Neuronal stem cell (in vitro differentiated cells): ENCODE measurements around the gene PTPRG.

Experiments used
- DNase-seq: peaks from one replicate; pipeline ENCODE4 v3.0.0-alpha.2; 2013; ENCODE audit warnings: low spot score
- H2AFZ ChIP-seq: one replicate; pipeline ENCODE4 v1.6.1; 2013; ENCODE audit warnings: mild to moderate bottlenecking, low read length, inconsistent platforms
- H2AK5ac ChIP-seq: 2 replicates; pipeline ENCODE4 v1.6.1; 2013; ENCODE audit warnings: low read depth, mild to moderate bottlenecking, inconsistent platforms, low read length, moderate library complexity, mixed read lengths
- H2BK120ac ChIP-seq: 2 replicates; pipeline ENCODE4 v1.6.1; 2013; ENCODE audit warnings: low read depth, mild to moderate bottlenecking, inconsistent platforms, low read length, moderate library complexity, mixed read lengths
- H2BK12ac ChIP-seq: one replicate; pipeline ENCODE4 v1.6.1; 2013; ENCODE audit warnings: low read length, inconsistent platforms
- H2BK15ac ChIP-seq: 2 replicates; pipeline ENCODE4 v1.6.1; 2013; ENCODE audit warnings: mild to moderate bottlenecking, low read length, inconsistent platforms, mixed read lengths
- H2BK5ac ChIP-seq: one replicate; pipeline ENCODE4 v1.6.1; 2013; ENCODE audit warnings: inconsistent platforms, mild to moderate bottlenecking, low read length, moderate library complexity
- H3K14ac ChIP-seq: one replicate; pipeline ENCODE4 v1.6.1; 2013; ENCODE audit warnings: low read length, inconsistent platforms
- H3K18ac ChIP-seq: 2 replicates; pipeline ENCODE4 v1.6.1; 2013; ENCODE audit warnings: low read length, inconsistent platforms
- H3K23ac ChIP-seq: 2 replicates; pipeline ENCODE4 v1.6.1; 2013; ENCODE audit warnings: low read depth, mild to moderate bottlenecking, mixed read lengths, low read length, inconsistent platforms; ENCODE audit not compliant: poor library complexity
- H3K27ac ChIP-seq: replicated peaks from 3 replicates; pipeline ENCODE4 v1.5.1; 2013; ENCODE audit warnings: low read length, inconsistent platforms
- H3K27me3 ChIP-seq, 3 experiments: 2 replicates each; pipeline ENCODE4 v1.6.1; 2013; ENCODE audit warnings: low read length in 3 of 3, mild to moderate bottlenecking in 2 of 3, inconsistent platforms in 1 of 3, low read depth in 1 of 3, mixed read lengths in 1 of 3, moderate library complexity in 1 of 3; ENCODE audit not compliant: control insufficient read depth in 3 of 3, insufficient read depth in 3 of 3
- H3K36me3 ChIP-seq, 2 donors: replicated peaks in 1 of 2; 2 replicates each; pipeline ENCODE4 v1.6.1; 2013; ENCODE audit warnings: low read length in 2 of 2; ENCODE audit not compliant: control insufficient read depth in 2 of 2, insufficient read depth in 2 of 2
- H3K4ac ChIP-seq: 2 replicates; pipeline ENCODE4 v1.6.1; 2013; ENCODE audit warnings: inconsistent platforms, mild to moderate bottlenecking, low read length, moderate library complexity
- H3K4me1 ChIP-seq, 2 donors: 1 replicate in 1 of 2; 2 replicates in 1 of 2; pipeline ENCODE4 v1.6.1; 2013; ENCODE audit warnings: low read length in 2 of 2, low read depth in 1 of 2; ENCODE audit not compliant: control insufficient read depth in 2 of 2, insufficient read depth in 1 of 2
- H3K4me2 ChIP-seq: one replicate; pipeline ENCODE4 v1.6.1; 2013; ENCODE audit warnings: mild to moderate bottlenecking, low read length, inconsistent platforms; ENCODE audit not compliant: insufficient read depth, poor library complexity, severe bottlenecking
- H3K4me3 ChIP-seq, 2 donors: 2 replicates each; pipeline ENCODE4 v1.5.1; 2013; ENCODE audit warnings: low read length in 2 of 2, mild to moderate bottlenecking in 2 of 2, inconsistent platforms in 1 of 2, moderate library complexity in 1 of 2
- H3K79me1 ChIP-seq: one replicate; pipeline ENCODE4 v1.6.1; 2013; ENCODE audit warnings: low read depth, mild to moderate bottlenecking, inconsistent platforms, low read length, moderate library complexity
- H3K9ac ChIP-seq: one replicate; pipeline ENCODE4 v1.6.1; 2013; ENCODE audit warnings: mild to moderate bottlenecking, low read depth, low read length, inconsistent platforms; ENCODE audit not compliant: poor library complexity
- H3K9me3 ChIP-seq, 2 donors: replicated peaks in 1 of 2; 2 replicates each; pipeline versions ENCODE3 to v1.6.1; 2013; ENCODE audit warnings: low read length in 2 of 2, mild to moderate bottlenecking in 2 of 2, inconsistent platforms in 1 of 2, low read depth in 1 of 2, mixed read lengths in 1 of 2, moderate library complexity in 1 of 2; ENCODE audit not compliant: control insufficient read depth in 2 of 2, insufficient read depth in 1 of 2
- H4K8ac ChIP-seq: one replicate; pipeline ENCODE4 v1.6.1; 2013; ENCODE audit warnings: low read depth, mild to moderate bottlenecking, inconsistent platforms, low read length, moderate library complexity
- H4K91ac ChIP-seq: one replicate; pipeline ENCODE4 v1.6.1; 2013; ENCODE audit warnings: low read length, low read depth, mild to moderate bottlenecking, inconsistent platforms; ENCODE audit not compliant: poor library complexity
- WGBS, 2 donors: extraction: QIAGEN DNeasy Blood & Tissue Kit; methylation state at CpG; one replicate each; pipeline ENCODE4 v1.1.7; 2013; ENCODE audit warnings: missing lambda C conversion rate in 2 of 2, mixed read lengths in 1 of 2; ENCODE audit not compliant: insufficient read length in 2 of 2, insufficient replicate concordance in 1 of 2; ENCODE audit errors: extremely low coverage in 2 of 2; 5-methylcytosine and 5-hydroxymethylcytosine counted together

Gene PTPRG

DNA sequence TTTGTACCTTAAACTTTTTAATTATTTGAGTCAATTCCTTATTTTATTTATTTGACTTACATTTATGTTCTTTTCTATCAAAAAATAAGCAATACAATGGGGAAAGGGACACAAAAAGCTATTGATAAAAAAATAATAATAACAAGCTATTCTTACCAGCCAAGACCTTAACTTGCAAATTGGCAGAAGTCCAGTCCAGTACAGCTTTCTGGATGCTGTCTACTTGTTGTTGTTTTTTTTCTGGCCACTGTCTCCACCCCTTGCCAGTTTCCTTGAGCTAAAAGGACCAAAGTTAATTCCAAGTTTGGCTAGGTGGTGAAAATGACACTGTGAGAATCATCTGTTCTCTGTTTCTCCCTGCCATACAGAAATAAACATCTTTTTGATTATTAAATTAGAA is 232.2 kb downstream of the PTPRG start:
- Histone ChIP-seq H3K27ac (no peak overlapping the region), H3K23ac (no peak overlapping the region), H3K4me2 (no peak overlapping the region), H2BK15ac (no peak overlapping the region), H2BK120ac (no peak overlapping the region), H2AK5ac (no peak overlapping the region), H3K4ac (no peak overlapping the region), H3K27me3 (no peaks in the 10 kb centered on the region), H3K14ac (no peak overlapping the region), H3K18ac (no peak overlapping the region), H3K4me3 (no peak overlapping the region), H4K8ac (no peak overlapping the region), H3K9me3 (no peaks in the 10 kb centered on the region), H3K36me3 (no peaks in the 10 kb centered on the region), H3K9ac (no peak overlapping the region), H3K79me1 (no peaks in the 10 kb centered on the region), H2AFZ (no peak overlapping the region), H3K4me1 (peaks cover 6% of the 10 kb centered on the region in 2 donors), H4K91ac (no peak overlapping the region), H2BK5ac (no peak overlapping the region), H2BK12ac (no peak overlapping the region)
- DNase-seq = no peak

DNA sequence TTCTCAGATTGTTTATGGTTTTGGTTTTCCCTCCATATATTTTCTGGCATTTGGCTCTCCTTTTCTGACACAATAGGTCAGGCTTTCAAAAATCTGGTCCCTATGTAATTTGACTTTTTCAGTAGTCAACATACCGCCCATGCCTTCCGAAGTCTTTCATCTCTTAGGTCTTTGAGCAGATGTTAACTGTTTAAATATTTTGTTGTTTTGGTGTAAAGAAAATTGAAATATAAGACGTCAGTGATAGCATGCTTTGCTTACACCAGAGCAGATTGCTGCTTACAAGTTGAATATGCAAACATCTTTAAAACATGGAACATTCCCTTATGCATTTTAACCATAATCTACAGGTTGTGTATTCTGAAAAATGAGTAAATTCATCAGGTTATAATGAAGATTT is 233.0 kb downstream of the PTPRG start:
- Histone ChIP-seq H2BK5ac (no peak overlapping the region), H3K27ac (no peak overlapping the region), H4K8ac (no peak overlapping the region), H3K4me2 (no peak overlapping the region), H3K4me1 (peaks cover 6% of the 10 kb centered on the region in 2 donors), H3K9me3 (no peaks in the 10 kb centered on the region), H3K23ac (no peak overlapping the region), H2BK12ac (no peak overlapping the region), H3K27me3 (no peaks in the 10 kb centered on the region), H3K4me3 (no peak overlapping the region), H3K79me1 (peaks cover 2% of the 10 kb centered on the region), H3K9ac (no peak overlapping the region), H2BK120ac (no peak overlapping the region), H2AK5ac (no peak overlapping the region), H3K36me3 (no peaks in the 10 kb centered on the region), H3K4ac (no peak overlapping the region), H3K14ac (no peak overlapping the region), H3K18ac (no peak overlapping the region), H2BK15ac (no peak overlapping the region), H2AFZ (no peak overlapping the region), H4K91ac (no peak overlapping the region)
- DNase-seq = no peak
- WGBS, 2 donors = no CpG with 5 or more reads among the region's 3 CpGs

DNA sequence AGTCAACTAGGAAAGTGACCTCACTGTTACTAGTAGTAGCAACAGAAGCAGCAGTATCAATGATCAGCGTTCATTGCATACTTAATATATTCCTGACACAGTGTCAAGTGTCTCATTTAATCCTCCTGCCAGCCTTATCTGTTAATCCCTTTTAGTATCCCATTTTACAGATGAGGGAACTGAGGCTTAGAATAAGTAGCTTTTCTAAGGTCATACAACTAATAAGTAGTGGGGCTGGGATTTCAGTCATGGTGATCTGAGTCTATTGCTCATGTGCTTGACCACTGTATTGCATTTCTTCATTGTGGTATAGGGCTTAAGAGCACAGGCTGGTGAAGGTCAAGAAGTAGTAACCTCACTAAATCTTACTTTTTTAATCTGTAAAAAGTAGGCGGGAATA is 233.6 kb downstream of the PTPRG start:
- no peaks in the 10 kb centered on the region for H3K27me3 ChIP-seq
- DNase-seq = no peak
- H3K9me3 ChIP-seq = no peaks in the 10 kb centered on the region
- peaks cover 5 to 6% of the 10 kb centered on the region in 2 donors for H3K4me1 ChIP-seq
- no peak overlapping the region for H3K14ac ChIP-seq
- WGBS, 2 donors = no CpG with 5 or more reads among the region's 2 CpGs
- no peak overlapping the region for H2BK120ac ChIP-seq
- H3K9ac ChIP-seq = no peak overlapping the region
- H2BK15ac ChIP-seq = no peak overlapping the region
- H4K8ac ChIP-seq = no peak overlapping the region
- no peak overlapping the region for H2AK5ac ChIP-seq
- no peak overlapping the region for H3K4ac ChIP-seq
- H2BK5ac ChIP-seq = no peak overlapping the region
- H3K36me3 ChIP-seq = no peaks in the 10 kb centered on the region
- no peak overlapping the region for H3K4me3 ChIP-seq
- peaks cover 2% of the 10 kb centered on the region for H3K79me1 ChIP-seq
- no peak overlapping the region for H2AFZ ChIP-seq
- no peak overlapping the region for H3K4me2 ChIP-seq
- no peak overlapping the region for H2BK12ac ChIP-seq
- H3K27ac ChIP-seq = no peak overlapping the region
- no peak overlapping the region for H4K91ac ChIP-seq
- no peak overlapping the region for H3K23ac ChIP-seq
- no peak overlapping the region for H3K18ac ChIP-seq

DNA sequence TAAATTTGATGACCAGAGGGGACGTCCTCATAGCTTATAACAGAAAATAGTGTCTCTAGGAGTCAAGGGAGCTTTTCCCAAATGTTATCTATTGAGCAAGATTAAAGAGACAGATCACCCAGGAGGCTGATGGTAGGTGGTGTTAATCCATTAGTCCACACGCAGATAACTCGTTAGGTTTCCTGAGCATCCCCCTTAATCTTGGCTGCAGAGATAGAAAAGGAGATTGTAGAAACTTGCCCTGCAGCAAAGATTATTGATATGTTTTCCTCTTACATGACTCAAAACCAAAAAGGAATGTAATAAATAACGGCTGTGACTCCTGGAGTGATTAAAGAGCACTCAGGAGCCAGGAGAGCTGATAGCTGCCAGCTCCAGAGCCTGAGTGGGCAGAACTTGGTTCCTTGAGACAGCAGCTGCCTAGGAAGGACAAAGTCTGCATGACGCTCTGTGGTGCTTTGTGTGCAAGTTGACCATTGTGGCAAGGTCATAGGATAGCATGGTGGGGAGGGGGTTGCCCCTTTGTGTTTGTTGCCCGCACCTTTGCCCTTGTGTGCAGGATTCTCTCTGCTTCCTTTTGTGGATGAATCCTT is 234.8 kb downstream of the PTPRG start:
- no peak overlapping the region for H3K27ac ChIP-seq
- no peak for DNase-seq
- H3K4me3 ChIP-seq = no peak overlapping the region
- no peak overlapping the region for H3K4ac ChIP-seq
- no peak overlapping the region for H2BK5ac ChIP-seq
- H3K18ac ChIP-seq = no peak overlapping the region
- no peak overlapping the region for H2BK12ac ChIP-seq
- H2AK5ac ChIP-seq = no peak overlapping the region
- H3K9me3 ChIP-seq = no peaks in the 10 kb centered on the region
- no peak overlapping the region for H3K14ac ChIP-seq
- no peak overlapping the region for H4K8ac ChIP-seq
- no peak overlapping the region for H3K23ac ChIP-seq
- H2BK15ac ChIP-seq = no peak overlapping the region
- H3K27me3 ChIP-seq = no peaks in the 10 kb centered on the region
- H3K9ac ChIP-seq = no peak overlapping the region
- H2BK120ac ChIP-seq = no peak overlapping the region
- peaks cover 2% of the 10 kb centered on the region for H3K79me1 ChIP-seq
- no peak overlapping the region for H2AFZ ChIP-seq
- no CpG with 5 or more reads among the region's 6 CpGs for WGBS, 2 donors
- H4K91ac ChIP-seq = no peak overlapping the region
- H3K4me1 ChIP-seq = peaks cover 4 to 6% of the 10 kb centered on the region in 2 donors
- H3K36me3 ChIP-seq = peaks cover 0 to 1% of the 10 kb centered on the region in 2 donors
- no peak overlapping the region for H3K4me2 ChIP-seq
